Measurements from ENCODE around the gene PGGT1B. TPM values are rescaled to one million over a fixed set of nuclear protein-coding genes. Genes with fewer than 3 reads are reported as not detected.

The PGGT1B gene
- total and polyA plus RNA-seq, 3 experiments from 2014 or later = 12.5 to 46.1 (median 44.0) TPM

DNA sequence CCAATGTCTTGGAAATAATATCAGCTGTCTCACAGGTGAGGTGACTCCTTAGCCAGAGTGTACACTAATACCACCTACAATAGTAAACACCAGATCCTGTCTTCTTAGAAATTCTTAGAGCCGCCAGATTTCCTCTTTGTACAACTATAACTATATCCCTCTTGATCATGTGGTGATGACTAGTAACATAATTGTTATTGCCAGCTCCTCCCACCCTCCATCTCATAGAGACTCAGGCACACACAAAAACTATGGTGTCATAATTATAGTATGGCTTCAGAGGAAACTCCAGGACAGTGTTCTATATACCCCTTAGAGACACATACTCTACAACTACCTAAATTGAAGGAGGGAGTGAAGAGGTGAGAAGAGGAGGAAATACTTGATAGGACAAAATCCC is 33.1 kb downstream of the PGGT1B start:
- H3K4me1 ChIP-seq (ENCODE audit: insufficient read depth, low read length) = no peaks in the 10 kb centered on the region
- no peak overlapping the region for H3K4me3 ChIP-seq (ENCODE audit: low read length)
- Mint-ChIP-seq H3K4me1 (peaks cover 8 to 17% (median 11%) of the 10 kb centered on the region in 3 donors), H3K4me3 (no peak overlapping the region), H3K27ac (no peak overlapping the region), H3K9me3 (no peaks in the 10 kb centered on the region), H3K27me3 (no peaks in the 10 kb centered on the region), H3K36me3 (peaks cover 5 to 68% (median 29%) of the 10 kb centered on the region in 3 donors)
- POLR2A ChIA-PET = no interaction called here
- H3K27ac ChIP-seq (ENCODE audit: low read depth, low read length) = no peak overlapping the region
- peaks cover 28% of the 10 kb centered on the region for H3K36me3 ChIP-seq (ENCODE audit: insufficient read depth, low read length)
- CTCF ChIA-PET = no interaction called here
- no peaks in the 10 kb centered on the region for H3K9me3 ChIP-seq (ENCODE audit: low read length)
- no peak for DNase-seq
- no peaks in the 10 kb centered on the region for H3K27me3 ChIP-seq (ENCODE audit: insufficient read depth, low read length, poor library complexity, severe bottlenecking)

DNA sequence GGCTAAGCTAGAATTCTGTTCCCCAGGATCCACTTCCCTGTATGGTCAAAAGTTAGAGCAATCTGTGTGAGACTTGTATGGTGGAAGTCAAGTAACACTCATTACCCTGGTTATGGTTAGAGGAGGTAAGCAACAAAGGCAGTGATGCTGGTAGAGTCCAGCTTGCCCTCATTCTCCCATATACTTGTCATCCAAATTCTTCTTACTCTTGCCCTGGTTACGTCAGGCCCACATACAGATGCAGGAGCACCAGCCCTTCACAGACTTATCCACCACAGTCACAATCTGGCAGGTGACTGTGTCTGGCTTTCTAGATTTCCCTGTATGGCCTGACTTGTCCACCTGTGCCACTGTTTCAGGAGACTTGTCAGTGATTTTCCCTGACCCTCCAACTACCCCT is 35.4 kb downstream of the PGGT1B start:
- no peak overlapping the region for H3K27ac Mint-ChIP-seq
- no peak for DNase-seq
- H3K4me3 Mint-ChIP-seq = no peak overlapping the region
- no peaks in the 10 kb centered on the region for H3K27me3 Mint-ChIP-seq
- peaks cover 2 to 8% (median 5%) of the 10 kb centered on the region in 3 donors for H3K4me1 Mint-ChIP-seq
- H3K9me3 Mint-ChIP-seq = no peaks in the 10 kb centered on the region
- CTCF ChIA-PET = no interaction called here
- Histone ChIP-seq H3K9me3 (ENCODE audit: low read length) (no peaks in the 10 kb centered on the region), H3K36me3 (ENCODE audit: insufficient read depth, low read length) (peaks cover 28% of the 10 kb centered on the region), H3K4me3 (ENCODE audit: low read length) (no peak overlapping the region), H3K4me1 (ENCODE audit: insufficient read depth, low read length) (no peaks in the 10 kb centered on the region), H3K27ac (ENCODE audit: low read depth, low read length) (no peak overlapping the region), H3K27me3 (ENCODE audit: insufficient read depth, low read length, poor library complexity, severe bottlenecking) (no peaks in the 10 kb centered on the region)
- POLR2A ChIA-PET = no interaction called here
- H3K36me3 Mint-ChIP-seq = peaks cover 15 to 64% (median 38%) of the 10 kb centered on the region in 3 donors

DNA sequence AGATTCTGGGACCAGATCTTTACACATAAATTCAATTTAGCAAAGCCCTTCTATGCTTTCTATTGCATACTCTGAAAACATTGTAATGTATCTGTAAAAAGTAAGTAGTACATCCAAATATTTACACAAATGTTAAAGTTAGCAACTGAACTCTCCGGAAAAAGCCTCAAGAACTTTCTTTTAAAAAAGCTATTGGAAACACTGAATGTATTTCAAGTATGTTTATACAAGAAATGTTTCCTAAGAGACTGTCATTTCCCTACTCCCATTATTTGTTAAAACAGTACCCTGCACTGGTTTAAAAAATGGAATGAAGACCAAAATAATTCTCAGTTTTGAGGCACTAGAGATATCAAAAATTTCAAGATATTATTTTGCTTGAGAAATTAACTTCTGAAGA is 48.1 kb downstream of the PGGT1B start:
- peaks cover 3% of the 10 kb centered on the region for H3K36me3 ChIP-seq (ENCODE audit: insufficient read depth, low read length)

DNA sequence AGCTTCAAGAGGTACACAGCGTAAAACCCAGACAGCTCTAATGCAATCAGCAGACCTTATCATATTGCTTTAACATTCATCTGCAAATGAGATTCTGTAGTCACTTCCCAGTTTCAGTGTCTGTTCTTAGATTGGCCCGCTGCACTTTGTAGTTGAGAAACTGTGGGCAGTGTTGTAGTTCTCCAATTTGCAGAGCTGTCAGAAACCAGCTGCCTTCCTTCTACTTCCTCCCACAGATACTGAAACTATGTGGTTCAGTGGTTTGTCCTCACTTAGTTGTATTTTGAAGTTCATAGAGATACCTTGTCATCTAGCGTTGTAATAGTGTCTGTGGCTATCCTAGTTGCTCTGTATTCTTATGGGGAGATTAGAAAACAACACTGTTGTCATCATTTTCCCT is 53.4 kb downstream of the PGGT1B start:
- DNase-seq = peak in 3 of 5 donors; percentile 1 to 48 (median 48)
- peak overlapping the region in 1 of 7 donors; percentile 1 for H3K4me3 Mint-ChIP-seq
- H3K9me3 Mint-ChIP-seq = no peaks in the 10 kb centered on the region
- Histone ChIP-seq H3K27ac (ENCODE audit: low read depth, low read length) (no peak overlapping the region), H3K4me3 (ENCODE audit: low read length) (no peak overlapping the region), H3K9me3 (ENCODE audit: low read length) (no peaks in the 10 kb centered on the region), H3K27me3 (ENCODE audit: insufficient read depth, low read length, poor library complexity, severe bottlenecking) (no peaks in the 10 kb centered on the region), H3K36me3 (ENCODE audit: insufficient read depth, low read length) (no peaks in the 10 kb centered on the region), H3K4me1 (ENCODE audit: insufficient read depth, low read length) (no peaks in the 10 kb centered on the region)
- H3K36me3 Mint-ChIP-seq = peaks cover 5 to 35% (median 8%) of the 10 kb centered on the region in 3 donors
- no peaks in the 10 kb centered on the region for H3K27me3 Mint-ChIP-seq
- H3K4me1 Mint-ChIP-seq = peaks cover 14 to 24% (median 19%) of the 10 kb centered on the region in 3 donors
- ChIA-PET CTCF (no interaction called here), POLR2A (no interaction called here)
- peak overlapping the region in 7 of 8 donors; percentile 10 to 84 (median 38) for H3K27ac Mint-ChIP-seq

More for the DNA sequence above, 48.1 kb downstream of the PGGT1B start:
- no peaks in the 10 kb centered on the region for H3K9me3 ChIP-seq (ENCODE audit: low read length)
- no peak overlapping the region for H3K27ac ChIP-seq (ENCODE audit: low read depth, low read length)
- ChIA-PET CTCF (no interaction called here), POLR2A (no interaction called here)
- Mint-ChIP-seq H3K27me3 (no peaks in the 10 kb centered on the region), H3K27ac (no peak overlapping the region), H3K36me3 (peaks cover 7 to 60% (median 10%) of the 10 kb centered on the region in 3 donors), H3K9me3 (no peaks in the 10 kb centered on the region), H3K4me3 (no peak overlapping the region), H3K4me1 (peaks cover 6 to 19% (median 11%) of the 10 kb centered on the region in 3 donors)
- H3K4me1 ChIP-seq (ENCODE audit: insufficient read depth, low read length) = no peaks in the 10 kb centered on the region
- no peaks in the 10 kb centered on the region for H3K27me3 ChIP-seq (ENCODE audit: insufficient read depth, low read length, poor library complexity, severe bottlenecking)
- no peak overlapping the region for H3K4me3 ChIP-seq (ENCODE audit: low read length)
- DNase-seq = no peak

DNA sequence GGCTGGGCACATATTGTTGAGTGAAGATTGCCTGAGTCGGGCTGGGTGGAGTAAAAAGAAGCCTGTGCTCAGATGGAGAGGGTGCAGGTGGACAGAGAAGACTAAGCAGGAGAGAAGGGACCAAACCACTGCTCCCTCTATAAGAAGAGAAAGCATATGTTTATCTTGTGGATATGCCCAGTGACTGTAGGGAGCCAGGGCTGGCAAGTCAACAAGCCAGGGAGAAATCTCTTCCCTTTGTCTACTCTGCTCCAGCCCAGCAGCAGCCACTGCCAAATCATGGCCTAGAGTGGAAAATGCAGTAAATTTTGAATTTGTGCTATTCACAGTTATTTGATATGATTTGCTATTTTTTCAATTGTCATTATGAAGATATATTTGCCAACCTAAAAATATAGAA is 59.7 kb downstream of the PGGT1B start:
- peak overlapping the region in 2 of 8 donors; percentile 18 to 45 for H3K27ac Mint-ChIP-seq
- peaks cover 0 to 13% (median 0%) of the 10 kb centered on the region in 5 donors for H3K9me3 Mint-ChIP-seq
- H3K27ac ChIP-seq (ENCODE audit: low read depth, low read length) = no peak overlapping the region
- DNase-seq = no peak
- ChIA-PET POLR2A (no interaction called here), CTCF (no interaction called here)
- no peaks in the 10 kb centered on the region for H3K36me3 ChIP-seq (ENCODE audit: insufficient read depth, low read length)
- no peak overlapping the region for H3K4me3 ChIP-seq (ENCODE audit: low read length)
- H3K9me3 ChIP-seq (ENCODE audit: low read length) = no peaks in the 10 kb centered on the region
- no peaks in the 10 kb centered on the region for H3K27me3 ChIP-seq (ENCODE audit: insufficient read depth, low read length, poor library complexity, severe bottlenecking)
- no peaks in the 10 kb centered on the region for H3K4me1 ChIP-seq (ENCODE audit: insufficient read depth, low read length)
- H3K4me1 Mint-ChIP-seq = no peaks in the 10 kb centered on the region
- no peak overlapping the region for H3K4me3 Mint-ChIP-seq
- no peaks in the 10 kb centered on the region for H3K27me3 Mint-ChIP-seq
- peaks cover 0 to 8% (median 5%) of the 10 kb centered on the region in 3 donors for H3K36me3 Mint-ChIP-seq

DNA sequence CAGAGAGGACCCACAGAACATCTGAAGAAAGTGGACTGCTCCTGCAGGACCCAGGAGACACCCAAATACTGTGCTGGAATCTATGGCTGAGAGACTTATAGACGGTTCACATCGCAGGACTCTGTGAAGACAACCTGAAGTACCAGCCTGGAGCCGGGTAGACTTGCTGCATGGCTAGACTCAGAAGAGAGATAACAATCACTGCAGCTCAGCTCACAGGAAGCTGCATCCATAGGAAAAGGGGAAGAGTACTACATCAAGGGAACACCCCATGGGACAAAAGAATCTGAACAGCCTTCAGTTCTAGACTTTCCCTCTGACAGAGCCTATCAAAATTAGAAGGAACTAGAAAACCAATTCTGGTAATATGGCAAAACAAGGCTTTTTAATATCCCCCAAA is 66.5 kb downstream of the PGGT1B start:
- H3K36me3 Mint-ChIP-seq = no peaks in the 10 kb centered on the region
- ChIA-PET CTCF (no interaction called here), POLR2A (no interaction called here)

DNA sequence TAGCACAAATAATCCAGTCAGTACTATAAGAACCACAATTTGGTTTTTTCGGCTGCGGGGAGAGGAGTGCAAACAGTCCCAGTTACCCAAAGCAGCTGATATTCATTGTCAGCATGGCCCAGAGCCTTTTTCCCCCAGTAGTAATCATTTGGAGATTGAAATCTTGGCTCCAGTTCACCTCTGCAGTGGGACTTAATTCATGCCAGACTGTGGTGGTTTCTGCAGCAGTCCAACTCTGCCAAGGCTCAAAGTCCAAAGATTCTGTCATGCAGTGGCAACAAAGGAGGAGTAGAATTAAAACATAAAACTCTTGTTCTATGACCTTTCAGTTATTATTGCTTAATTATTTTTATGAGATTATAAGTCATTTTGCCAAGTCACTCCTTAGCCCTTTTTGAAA is 68.0 kb downstream of the PGGT1B start:
- Mint-ChIP-seq H3K9me3 (peaks cover 0 to 13% (median 0%) of the 10 kb centered on the region in 5 donors), H3K27me3 (peaks cover 6 to 18% of the 10 kb centered on the region in 2 donors), H3K36me3 (no peaks in the 10 kb centered on the region), H3K4me1 (no peaks in the 10 kb centered on the region), H3K27ac (no peak overlapping the region), H3K4me3 (no peak overlapping the region)
- ChIA-PET CTCF (no interaction called here), POLR2A (no interaction called here)
- Histone ChIP-seq H3K27me3 (ENCODE audit: insufficient read depth, low read length, poor library complexity, severe bottlenecking) (no peaks in the 10 kb centered on the region), H3K9me3 (ENCODE audit: low read length) (no peaks in the 10 kb centered on the region), H3K4me1 (ENCODE audit: insufficient read depth, low read length) (no peaks in the 10 kb centered on the region), H3K4me3 (ENCODE audit: low read length) (no peak overlapping the region), H3K36me3 (ENCODE audit: insufficient read depth, low read length) (no peaks in the 10 kb centered on the region), H3K27ac (ENCODE audit: low read depth, low read length) (no peak overlapping the region)
- no peak for DNase-seq

More for the DNA sequence above, 66.5 kb downstream of the PGGT1B start:
- peaks cover 6 to 11% of the 10 kb centered on the region in 2 donors for H3K27me3 Mint-ChIP-seq
- H3K4me3 Mint-ChIP-seq = no peak overlapping the region
- no peaks in the 10 kb centered on the region for H3K4me1 ChIP-seq (ENCODE audit: insufficient read depth, low read length)
- H3K4me3 ChIP-seq (ENCODE audit: low read length) = no peak overlapping the region
- no peaks in the 10 kb centered on the region for H3K4me1 Mint-ChIP-seq
- H3K9me3 Mint-ChIP-seq = peaks cover 0 to 13% (median 0%) of the 10 kb centered on the region in 5 donors
- H3K27me3 ChIP-seq (ENCODE audit: insufficient read depth, low read length, poor library complexity, severe bottlenecking) = no peaks in the 10 kb centered on the region
- no peaks in the 10 kb centered on the region for H3K9me3 ChIP-seq (ENCODE audit: low read length)
- no peak overlapping the region for H3K27ac Mint-ChIP-seq
- no peak overlapping the region for H3K27ac ChIP-seq (ENCODE audit: low read depth, low read length)
- H3K36me3 ChIP-seq (ENCODE audit: insufficient read depth, low read length) = no peaks in the 10 kb centered on the region
- DNase-seq = no peak

DNA sequence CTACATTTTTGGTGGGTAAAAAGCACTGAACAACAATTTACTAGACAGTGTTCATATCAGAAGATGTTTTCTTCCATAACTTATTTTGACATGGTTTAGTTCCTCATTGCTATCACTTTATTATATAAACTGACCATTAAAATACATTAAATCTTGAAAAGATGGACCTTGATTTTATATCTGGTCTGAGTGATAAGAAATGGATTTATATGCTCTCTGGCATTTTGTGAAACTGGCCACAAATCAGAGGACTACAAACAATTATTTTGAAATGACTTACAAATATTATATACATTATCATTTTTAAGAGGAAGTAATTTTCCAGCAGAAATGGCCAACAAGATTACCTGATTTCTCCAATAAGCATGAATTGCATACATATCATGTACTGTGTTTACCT is 69.4 kb downstream of the PGGT1B start:
- no peaks in the 10 kb centered on the region for H3K27me3 ChIP-seq (ENCODE audit: insufficient read depth, low read length, poor library complexity, severe bottlenecking)
- H3K36me3 ChIP-seq (ENCODE audit: insufficient read depth, low read length) = no peaks in the 10 kb centered on the region
- H3K27ac Mint-ChIP-seq = no peak overlapping the region
- no peak overlapping the region for H3K4me3 ChIP-seq (ENCODE audit: low read length)
- H3K27me3 Mint-ChIP-seq = peaks cover 6 to 22% of the 10 kb centered on the region in 2 donors
- CTCF ChIA-PET = no interaction called here
- H3K9me3 ChIP-seq (ENCODE audit: low read length) = no peaks in the 10 kb centered on the region
- H3K9me3 Mint-ChIP-seq = no peaks in the 10 kb centered on the region
- no peak overlapping the region for H3K27ac ChIP-seq (ENCODE audit: low read depth, low read length)
- no peak for DNase-seq
- no peaks in the 10 kb centered on the region for H3K4me1 ChIP-seq (ENCODE audit: insufficient read depth, low read length)
- H3K36me3 Mint-ChIP-seq = no peaks in the 10 kb centered on the region
- no peaks in the 10 kb centered on the region for H3K4me1 Mint-ChIP-seq
- POLR2A ChIA-PET = no interaction called here
- H3K4me3 Mint-ChIP-seq = no peak overlapping the region

DNA sequence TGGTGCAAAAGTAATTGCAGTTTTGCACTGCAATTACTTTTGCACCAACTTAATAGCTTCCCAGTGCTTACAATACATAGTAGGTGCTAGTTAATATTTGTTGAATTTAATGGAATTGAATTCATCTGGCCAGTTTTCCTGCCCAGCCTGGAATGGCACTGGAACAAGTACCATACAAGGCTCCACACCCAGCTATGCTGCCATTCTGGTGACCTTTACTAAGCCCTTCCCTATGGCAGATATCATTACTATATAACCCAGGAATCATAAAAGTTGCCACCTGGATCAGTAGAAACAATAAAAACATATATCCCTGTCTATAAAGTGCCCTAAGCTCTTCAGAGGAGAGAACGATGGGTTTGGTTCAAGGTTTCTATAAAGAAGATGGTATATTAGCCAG is 70.6 kb downstream of the PGGT1B start:
- Histone ChIP-seq H3K27me3 (ENCODE audit: insufficient read depth, low read length, poor library complexity, severe bottlenecking) (no peaks in the 10 kb centered on the region), H3K27ac (ENCODE audit: low read depth, low read length) (no peak overlapping the region), H3K4me3 (ENCODE audit: low read length) (no peak overlapping the region), H3K9me3 (ENCODE audit: low read length) (no peaks in the 10 kb centered on the region), H3K4me1 (ENCODE audit: insufficient read depth, low read length) (no peaks in the 10 kb centered on the region), H3K36me3 (ENCODE audit: insufficient read depth, low read length) (no peaks in the 10 kb centered on the region)
- ChIA-PET CTCF (interaction anchor here (1.1 kb wide), 1 partner anchor 11 kb away, joined by 4 read pairs; no protein-coding TSS in a partner anchor), POLR2A (no interaction called here)
- Mint-ChIP-seq H3K27me3 (peaks cover 8 to 26% of the 10 kb centered on the region in 2 donors), H3K9me3 (no peaks in the 10 kb centered on the region), H3K27ac (no peak overlapping the region), H3K36me3 (peaks cover 0 to 2% (median 0%) of the 10 kb centered on the region in 3 donors), H3K4me3 (no peak overlapping the region), H3K4me1 (no peaks in the 10 kb centered on the region)
- DNase-seq = no peak
